Glomerular endothelial cell (primary cell): Measurements from ENCODE around the gene MIB1. TPM values are rescaled to one million over a fixed set of nuclear protein-coding genes. Genes with fewer than 3 reads are reported as not detected.
A peak's percentile ranks its signal among the peaks of the same experiment; 100 is the strongest.
"Not testable (repeated sequence)": the region's sequence is repeated elsewhere in the genome, so short reads cannot be mapped to it uniquely, and the experiment has no call there.

Source experiments
- DNase-seq: peaks from one replicate; pipeline ENCODE4 v3.0.0-alpha.2; 2011; ENCODE audit warnings: low read depth, low spot score; ENCODE audit errors: extremely low read depth
- total RNA-seq: library from RNA; depleted of rRNA; stranded (reverse); fragments of >200 nt; gene quantifications from 2 replicates; pipeline ENCODE4 v1.2.3, GENCODE V29; 2015

The MIB1 gene
- total RNA-seq: 23.5 and 26.9 TPM in 2 replicates

GRCh38 chr18:21740538-21741311, at the start of gene MIB1:
Gene MIB1 (plus strand): TSS chr18:21740792. CDS start chr18:21741584, 792 bp downstream.
- DNase-seq: peak; percentile 65

DNA sequence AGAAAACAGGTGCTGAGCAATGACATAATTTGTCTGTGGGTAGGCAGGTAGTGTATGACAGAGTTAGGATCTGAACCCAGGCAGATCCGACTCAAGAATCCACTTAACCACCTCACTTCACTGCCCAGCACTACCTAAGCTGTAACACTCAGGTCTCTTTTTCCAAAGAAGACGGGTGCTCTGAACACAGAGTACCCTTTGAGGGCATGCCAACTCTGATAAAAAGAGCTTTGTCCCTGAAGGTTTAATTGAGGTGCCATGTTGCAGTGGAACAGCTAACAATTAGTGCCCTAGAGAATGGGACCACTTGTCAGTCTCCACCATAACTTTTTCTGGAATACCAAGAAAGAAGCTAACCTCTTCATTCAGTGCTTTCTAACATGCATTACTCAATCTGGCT, 47.3 kb upstream of the MIB1 start:
- DNase-seq: no peak

DNA sequence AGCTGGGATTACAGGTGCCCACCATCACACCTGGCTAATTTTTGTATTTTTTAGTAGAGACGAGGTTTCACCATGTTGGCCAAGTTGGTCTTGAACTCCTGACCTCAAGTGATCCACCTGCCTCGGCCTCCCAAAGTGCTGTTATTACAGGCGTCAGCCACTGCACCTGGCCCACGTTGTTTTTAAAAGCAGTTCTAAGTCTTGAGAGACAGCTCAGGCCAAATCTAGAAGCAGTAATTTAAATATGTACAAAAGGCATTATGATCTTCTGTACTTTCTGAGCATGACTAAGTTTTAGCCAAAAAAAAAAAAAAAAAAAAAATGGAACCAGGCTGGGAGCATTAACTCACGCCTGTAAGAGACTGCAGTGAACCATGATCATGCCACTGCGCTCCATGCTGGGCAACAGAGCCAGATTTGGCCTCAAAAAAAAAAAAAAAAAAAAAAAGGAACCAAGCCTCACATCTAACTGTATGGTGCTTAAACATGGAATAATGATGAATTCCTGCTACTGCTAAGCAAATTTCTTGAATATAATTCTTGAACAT, 40.0 kb upstream of the MIB1 start:
- DNase-seq: no peak

DNA sequence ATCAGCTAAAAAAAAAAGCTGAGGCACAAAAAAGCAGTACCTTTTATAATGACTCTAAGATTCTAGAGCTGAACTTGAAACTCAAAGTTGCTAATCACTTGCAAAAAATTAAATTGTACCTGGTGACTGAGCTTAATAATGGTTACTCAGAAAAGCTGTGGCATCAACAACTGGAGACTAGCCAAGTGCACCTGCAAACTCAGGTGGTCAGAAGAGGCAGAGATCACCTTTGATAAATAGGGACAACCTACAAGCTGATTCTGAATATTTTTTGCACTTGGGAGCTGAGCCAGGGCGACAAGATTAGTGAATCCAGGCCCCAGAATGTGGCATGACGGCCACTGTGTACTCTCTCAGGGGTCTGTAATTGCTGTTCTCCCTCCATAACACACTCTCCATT, 39.0 kb upstream of the MIB1 start:
- no peak for DNase-seq

- no peak for DNase-seq
These were observed 38.0 kb upstream of the MIB1 start for GRCh38 chr18:21702602-21703001.

DNA sequence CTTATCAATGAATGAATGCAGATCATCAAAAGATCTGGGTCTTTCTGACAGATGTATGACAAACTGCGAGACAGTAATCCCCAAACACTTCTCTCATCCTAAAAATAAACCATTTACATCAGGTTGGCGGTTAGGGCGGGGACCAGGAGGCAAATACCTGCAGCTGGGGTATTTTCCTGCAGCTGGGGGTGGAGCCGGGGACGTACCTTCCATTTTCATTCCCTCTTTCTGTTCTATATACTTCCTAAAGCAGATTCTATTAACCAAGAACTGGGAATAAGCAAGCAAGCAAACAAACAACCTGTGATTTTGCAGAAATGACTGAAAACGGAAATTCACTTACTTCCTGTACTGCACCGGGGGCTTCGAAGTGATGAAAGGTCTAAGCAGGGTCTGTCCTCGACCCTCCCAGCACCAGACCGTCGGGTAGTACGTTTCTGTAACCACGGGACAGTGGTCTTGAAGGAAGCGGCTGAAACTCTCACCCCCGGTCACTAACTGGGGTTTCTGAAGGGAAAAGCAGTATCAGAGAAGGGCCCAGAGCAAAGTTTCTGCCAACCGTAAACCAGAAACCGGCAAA, 37.3 kb upstream of the MIB1 start:
- DNase-seq: no peak

DNA sequence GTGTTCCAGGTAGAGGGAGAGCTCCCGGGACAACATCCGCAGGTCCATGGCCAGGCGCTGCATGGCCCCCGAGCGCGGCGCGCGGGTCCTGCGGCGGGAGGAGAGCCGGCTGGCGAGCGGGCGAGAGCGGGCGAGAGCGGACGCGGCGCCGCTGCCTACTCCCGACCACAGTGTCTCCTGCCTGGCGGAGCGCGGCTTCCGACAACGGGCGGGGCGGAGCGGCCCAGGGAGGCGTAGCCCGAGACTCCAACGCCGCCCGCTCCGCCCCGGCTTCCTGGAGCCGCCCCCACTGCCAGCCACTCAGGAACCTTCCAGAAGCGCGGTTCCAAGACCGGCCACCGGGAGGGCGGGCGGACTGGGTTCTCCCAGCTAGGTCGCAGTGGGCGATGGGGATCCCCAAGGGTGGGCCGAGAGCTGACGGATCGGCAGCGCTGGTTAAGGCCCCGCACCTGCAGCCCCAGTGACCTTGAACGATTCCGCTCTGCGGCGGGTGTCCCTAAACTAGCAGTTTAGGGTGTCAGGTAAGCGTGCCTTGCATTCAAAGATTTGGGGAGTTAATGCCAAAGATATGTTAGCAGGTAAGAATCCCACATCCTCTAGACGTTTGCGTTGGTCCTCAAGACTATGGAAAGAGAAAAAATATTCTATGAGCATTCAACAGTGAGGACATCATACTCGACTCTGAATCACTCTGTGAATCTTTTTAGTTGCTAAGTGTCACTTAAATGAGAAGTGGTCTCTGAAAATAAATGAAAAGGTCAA, 35.8 kb upstream of the MIB1 start, which contains the start of gene ABHD3:
TSS of gene ABHD3 (minus strand) at position 172 of the 762 bp plus-strand sequence. CDS start at position 63, 109 bp downstream.
- DNase-seq: no peak

DNA sequence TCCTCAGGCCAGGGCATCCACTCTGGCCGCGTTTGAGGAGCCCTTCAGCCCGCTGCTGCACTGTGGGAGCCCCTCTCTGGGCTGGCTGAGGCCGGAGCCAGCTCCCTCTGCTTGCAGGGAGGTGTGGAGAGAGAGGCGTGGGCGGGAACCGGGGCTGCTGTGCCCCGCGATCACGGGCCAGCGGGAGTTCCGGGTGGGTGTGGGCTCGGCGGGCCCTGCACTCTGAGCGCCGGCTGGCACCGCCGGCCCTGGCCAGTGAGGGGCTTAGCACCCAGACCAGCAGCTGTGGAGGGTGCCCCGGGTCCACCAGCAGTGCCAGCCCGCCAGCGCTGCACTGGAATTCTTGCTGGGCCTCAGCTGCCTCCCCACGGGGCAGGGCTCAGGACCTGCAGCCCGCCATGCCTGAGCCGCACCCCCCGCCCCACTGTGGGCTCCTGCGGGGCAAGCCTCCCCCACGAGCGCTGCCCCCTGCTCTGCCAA, 34.2 kb upstream of the MIB1 start:
- no peak for DNase-seq

- not testable (repeated sequence) for DNase-seq
These were observed 33.5 kb upstream of the MIB1 start for GRCh38 chr18:21707130-21707529.

DNA sequence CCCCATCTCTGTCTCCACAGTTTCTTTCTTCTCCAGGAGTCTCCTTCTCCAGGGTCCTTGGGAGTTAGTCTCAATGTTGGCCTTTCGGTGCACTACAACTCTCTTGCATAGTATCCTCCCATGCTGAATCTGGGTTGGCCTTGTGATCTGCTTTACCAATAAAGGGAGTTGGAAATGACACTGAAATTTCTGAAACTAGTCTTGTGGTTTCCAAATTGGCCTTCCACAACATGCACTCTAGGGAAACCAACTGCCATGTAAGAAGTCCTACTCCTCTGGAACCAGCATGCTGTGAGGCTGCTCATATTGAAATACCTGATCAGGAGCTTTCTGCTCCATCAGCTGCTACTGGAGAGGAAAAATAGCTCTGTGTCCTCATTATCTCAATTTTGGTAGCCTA, 26.1 kb upstream of the MIB1 start:
- no peak for DNase-seq

GRCh38 chr18:21722687-21723086, 17.9 kb upstream of the MIB1 start:
- no peak for DNase-seq

DNA sequence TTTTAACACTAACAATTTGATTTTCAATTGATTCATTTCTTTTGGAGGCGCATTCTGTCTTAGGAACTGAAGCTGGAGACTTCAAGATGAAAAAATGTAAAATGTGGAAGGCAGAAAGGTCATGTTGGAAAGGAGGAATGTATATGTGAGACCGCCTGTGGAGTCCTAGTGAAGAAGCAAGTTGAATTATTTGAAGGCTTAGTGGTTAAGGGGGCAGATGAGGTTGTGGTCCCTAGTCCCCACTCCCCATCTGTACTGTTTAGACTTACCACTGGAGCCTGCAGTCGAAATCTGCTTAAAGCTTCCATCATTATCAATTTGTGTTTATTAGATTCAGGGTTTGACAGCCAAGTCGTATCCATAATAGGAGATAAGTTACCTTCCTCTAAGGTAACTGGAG, 15.4 kb upstream of the MIB1 start:
- DNase-seq: no peak

- DNase-seq: no peak
These were observed 12.9 kb upstream of the MIB1 start for GRCh38 chr18:21727702-21728101.

- no peak for DNase-seq
These were observed 7.6 kb upstream of the MIB1 start for GRCh38 chr18:21733011-21733410.

GRCh38 chr18:21735452-21736015, 5.1 kb upstream of the MIB1 start:
- no peak for DNase-seq

- DNase-seq: not testable (repeated sequence)
These were observed 3.7 kb upstream of the MIB1 start for GRCh38 chr18:21736926-21737325.

- DNase-seq: no peak
These were observed 721 bp upstream of the MIB1 start for GRCh38 chr18:21739604-21740537.

DNA sequence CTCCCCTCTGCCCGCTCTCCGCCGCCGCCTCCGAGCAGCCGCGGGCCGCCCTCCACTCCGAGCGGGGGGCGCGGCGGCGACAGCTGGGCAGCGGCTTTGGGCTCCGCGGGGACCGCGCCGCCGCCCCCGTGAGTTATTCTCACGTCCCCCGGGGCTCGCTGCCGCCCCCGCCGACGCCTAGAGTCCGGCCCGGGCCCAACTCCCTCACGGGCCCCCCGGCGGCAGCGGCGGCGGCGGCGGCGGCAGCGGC, 645 bp downstream of the MIB1 start:
- no peak for DNase-seq

DNA sequence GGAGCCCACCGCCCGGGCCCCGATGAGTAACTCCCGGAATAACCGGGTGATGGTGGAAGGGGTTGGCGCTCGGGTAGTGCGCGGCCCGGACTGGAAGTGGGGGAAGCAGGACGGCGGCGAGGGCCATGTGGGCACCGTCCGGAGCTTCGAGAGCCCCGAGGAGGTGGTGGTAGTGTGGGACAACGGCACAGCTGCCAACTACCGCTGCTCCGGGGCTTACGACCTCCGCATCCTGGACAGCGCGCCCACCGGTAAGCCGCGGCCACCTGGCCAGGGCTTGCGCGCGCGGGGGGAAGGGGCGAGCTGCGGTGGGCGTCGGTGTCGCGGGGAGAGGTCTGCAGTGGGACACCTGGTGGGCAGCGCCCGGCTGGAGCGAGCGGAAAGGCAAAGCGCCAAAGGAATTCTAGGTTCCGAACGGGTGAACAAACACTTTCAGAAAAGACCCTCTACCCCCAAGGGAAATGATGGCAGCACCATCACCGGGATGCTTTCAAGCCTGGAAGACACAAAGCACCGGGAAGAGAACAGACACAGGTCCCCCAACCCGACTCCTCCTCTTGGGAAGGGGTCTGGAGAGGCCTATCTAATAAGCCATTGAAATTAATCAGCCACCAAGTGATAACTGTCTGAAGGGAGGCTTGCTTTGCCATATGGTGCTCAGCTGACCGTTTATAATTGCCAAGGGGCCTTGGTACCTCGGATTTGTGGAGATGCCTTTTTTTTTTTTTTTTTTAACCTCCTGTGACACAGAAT, 1.1 kb downstream of the MIB1 start:
- no peak for DNase-seq
